Germinal center (tissue), 1 donor: ENCODE measurements around the gene GCAT.

Experiments
- DNase-seq: peaks from one replicate; pipeline ENCODE4 v3.0.0; 2012; ENCODE audit warnings: mixed read lengths, low spot score

Gene GCAT

DNA sequence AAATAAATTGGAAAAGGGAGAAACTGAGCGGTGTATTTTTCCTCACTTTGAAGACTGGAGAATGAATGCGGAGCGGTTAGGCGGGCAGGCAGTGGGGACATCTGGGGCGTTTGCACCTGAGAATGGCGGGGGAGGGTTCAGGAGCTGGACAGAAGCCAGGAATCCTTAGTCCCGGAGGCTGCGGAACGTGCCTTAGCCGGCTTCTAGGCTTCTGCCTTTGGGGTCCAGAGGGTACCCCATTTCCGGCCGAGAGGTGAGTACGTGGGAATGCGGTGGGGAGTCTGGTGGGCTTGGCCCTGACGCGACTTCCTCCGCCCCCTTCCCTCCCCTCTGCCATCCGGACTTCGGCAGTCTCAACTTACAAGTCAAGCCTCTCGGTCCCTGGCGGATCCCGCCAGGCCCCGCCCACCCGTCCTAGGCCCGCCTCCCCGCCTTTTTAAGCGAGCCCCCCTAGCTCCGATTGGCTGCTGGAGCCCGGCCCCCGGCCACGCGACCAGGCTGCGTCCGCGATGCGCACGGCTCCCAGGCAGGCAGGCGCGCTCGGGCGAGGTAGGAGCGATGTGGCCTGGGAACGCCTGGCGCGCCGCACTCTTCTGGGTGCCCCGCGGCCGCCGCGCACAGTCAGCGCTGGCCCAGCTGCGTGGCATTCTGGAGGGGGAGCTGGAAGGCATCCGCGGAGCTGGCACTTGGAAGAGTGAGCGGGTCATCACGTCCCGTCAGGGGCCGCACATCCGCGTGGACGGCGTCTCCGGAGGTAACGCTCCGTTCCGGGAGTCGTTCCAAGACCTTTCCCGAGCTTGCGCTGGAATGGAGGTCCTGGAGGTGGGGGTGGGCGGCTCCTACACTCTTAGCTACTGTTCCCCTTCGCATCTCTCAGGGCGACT is at the start of gene GCAT:
Gene GCAT (plus strand): TSS at position 525 of the 884 bp plus-strand sequence. CDS start 34 bp downstream, at position 559.
- DNase-seq = peak; percentile 98

DNA sequence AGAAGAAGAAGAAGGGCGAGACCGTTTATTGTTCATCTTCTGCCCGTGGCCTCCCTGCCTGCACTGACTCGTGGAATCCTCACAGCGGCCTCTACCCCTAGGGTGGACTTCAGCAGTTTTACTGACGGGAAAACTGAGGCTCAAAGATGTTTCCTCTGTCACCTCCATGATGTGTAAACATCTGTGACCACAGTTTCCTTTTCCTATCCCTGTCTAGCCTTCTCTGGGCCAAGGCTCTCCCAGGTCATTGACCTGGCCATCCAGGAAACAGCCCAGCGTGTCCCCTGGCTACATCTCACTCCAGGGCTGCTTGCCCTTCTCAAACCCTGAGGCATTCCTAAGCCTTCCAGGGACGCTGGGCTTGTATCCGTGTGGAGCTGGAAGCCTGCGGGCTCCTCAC is 49.0 kb upstream of the GCAT start:
- DNase-seq = no peak

DNA sequence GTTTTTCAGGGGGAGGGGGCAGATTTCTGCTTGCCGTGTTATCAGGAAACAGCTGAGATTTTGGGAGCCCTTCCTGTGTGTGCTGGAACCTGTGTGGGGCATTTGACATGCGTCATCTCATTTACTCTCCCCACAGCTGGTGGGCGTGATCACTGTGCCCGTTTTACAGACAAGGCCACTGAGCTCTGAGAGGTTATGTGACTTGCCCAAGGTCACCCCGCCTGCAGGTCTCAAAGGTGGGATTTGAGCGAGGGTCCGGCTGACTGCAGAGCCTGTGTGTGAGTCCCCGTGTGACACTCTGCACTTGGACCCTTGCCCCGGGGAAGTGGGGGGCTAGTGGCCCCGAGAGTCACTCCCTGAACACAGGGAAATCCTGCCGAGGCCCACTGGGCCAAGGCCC is 48.5 kb upstream of the GCAT start:
- no peak for DNase-seq

DNA sequence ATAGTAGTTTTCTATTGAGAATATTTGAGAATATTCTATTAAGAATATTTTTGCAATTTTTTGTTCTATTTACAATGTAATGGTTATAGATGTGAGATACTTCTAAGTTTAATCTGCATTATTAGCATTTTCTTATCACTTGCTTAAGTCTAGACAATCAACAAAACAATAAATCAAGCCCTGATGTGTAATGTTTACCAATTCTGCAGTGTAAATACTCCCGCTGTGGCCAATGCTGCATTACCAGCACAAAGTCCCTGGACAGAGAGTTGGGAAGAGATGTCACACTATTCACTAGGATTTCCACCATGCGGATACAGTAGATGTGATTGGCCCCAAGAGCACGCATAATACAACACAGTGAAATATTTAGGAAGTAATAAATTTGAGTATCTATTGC is 47.6 kb upstream of the GCAT start:
- no peak for DNase-seq

DNA sequence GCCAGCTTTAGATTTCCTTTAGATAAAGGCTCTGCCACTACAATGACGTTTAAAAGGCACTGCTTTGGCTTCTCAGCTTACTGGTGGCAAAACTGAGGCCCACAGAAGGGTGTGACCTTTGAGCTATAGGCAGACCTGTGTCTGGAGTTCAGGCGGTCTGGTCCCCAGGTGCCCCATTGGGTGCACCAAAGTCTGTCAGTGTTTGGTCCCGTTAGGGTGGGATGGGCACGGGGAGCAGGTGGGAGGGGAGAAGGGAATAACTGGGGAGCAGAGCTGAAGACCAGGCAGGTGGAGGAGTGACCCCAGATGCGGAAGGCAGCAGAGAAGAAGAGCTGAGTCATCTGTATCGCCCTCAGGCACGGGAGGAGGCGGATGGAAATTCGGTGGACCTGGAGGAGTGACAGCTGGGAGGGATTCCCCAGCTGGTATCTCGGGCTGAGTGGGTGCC is 45.3 kb upstream of the GCAT start:
- DNase-seq = no peak

DNA sequence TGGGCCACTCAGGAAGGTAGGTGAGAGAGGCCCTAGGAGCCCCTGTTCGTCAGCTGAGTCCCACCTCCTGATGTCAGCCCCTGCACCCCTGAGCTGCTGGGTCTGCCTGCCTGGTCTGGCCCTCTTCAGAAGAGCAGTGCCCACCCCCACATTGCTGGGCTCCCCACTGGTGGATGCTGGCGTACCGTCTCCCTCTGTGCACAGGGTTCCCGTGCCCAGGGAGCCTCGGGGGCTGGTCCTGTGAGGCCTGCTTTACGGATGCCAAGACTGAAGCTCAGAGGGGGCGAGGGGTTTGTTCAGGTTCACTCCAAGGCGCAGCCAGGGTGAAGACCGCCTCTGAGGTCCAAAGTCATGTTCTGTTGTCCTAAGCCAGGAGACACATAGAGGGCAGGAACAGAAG is 44.7 kb upstream of the GCAT start:
- no peak for DNase-seq

DNA sequence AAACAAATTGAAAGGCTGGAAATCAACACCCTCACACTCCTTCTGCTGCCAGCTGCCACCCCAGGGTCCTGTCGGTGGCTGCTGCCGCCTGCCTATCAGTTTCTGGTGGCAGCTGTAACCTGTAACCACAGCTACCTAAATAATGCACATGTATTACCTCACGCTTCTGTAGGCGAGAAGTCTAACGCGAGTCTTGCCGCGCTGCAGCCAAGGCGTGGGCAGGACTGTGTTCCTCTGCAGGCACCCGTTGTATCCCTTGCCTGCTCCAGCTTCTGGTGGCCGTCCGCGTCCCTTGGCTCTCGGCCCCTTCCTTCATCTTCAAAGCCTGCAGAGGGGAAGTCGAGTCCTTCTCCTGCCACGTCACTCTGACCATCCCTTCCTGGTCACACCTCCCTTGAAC is 44.1 kb upstream of the GCAT start:
- DNase-seq = no peak

DNA sequence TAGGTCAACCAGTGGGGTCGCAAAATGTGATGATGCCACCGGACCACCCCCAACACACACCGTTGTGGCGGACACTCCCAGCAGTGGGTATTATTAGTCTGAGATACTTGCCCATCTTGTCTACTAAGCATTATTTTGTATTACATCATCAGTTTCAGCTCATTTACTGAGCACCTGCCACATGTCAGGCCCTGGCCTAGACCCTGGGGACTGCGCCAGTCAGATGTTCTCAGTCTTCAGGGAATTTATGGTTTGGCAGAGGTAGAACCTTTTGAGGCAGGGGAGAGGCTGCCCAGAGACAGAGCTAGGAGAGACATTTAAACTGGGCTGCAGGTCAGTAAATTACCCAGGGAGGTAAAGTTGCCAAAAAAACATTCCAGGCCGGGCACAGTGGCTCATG is 43.1 kb upstream of the GCAT start:
- DNase-seq = no peak

DNA sequence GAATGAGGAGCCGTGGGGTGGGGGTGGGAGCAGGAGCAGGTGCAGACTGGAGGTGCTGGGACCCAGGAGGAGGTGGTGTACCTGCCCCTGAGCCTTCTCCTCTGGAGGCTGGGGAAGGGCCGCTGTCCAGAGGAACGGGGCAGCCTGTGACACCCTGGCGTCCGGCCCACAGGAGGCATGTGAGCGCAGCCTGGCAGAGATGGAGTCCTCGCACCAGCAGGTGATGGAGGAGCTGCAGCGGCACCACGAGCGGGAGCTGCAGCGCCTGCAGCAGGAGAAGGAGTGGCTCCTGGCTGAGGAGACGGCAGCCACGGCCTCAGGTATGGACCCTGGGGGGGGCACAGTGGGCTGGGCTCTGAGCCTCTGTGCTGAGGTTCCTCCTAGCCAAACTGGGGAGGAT is 42.2 kb upstream of the GCAT start:
- DNase-seq = no peak

DNA sequence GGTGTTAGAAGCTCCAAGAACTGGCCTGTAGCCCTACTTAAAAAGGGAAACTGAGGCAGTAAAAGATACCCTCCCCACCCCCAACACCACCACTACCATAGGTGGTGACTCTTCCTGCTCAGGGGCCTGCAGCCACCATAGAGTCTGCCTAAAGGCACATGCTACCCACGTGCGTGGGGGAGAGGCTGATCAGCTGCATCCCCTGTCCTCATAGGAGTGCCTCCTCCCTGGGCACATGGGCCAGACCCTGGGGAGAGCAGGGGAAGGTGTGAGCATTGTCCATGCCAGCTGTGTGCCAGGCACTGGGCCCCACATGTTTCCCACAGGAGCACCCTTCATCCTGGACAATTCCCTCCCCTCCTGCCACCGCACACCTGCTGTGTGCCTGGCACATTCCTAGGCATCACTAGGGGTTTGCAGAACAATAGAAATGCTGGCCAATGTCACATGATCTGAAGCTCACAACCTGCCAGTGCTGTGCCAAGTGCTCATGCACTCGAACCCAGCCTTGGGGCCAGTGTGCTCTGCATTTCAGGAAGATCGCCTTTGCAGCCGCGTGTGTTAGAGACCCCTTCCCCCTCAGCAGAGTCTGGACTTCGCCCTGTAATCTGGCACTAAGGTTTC is 41.7 kb upstream of the GCAT start:
- no peak for DNase-seq

DNA sequence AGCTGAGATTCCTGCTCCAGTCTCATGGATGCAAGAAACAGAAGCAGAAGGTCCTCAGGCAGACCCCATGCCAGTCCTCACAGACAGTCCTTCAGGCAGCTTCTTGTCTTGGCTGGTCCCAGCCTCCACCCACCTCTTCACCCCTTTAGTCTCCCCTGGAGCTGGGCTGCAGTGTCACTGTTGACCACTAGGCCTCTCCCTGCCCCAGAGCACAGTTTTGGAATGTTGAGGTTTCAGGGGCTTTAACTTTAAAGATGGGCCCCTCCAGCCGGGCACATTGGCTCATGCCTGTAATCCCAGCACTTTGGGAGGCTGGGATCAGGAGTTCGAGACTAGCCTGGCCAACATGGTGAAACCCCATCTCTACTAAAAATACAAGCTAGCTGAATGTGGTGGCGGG is 39.5 kb upstream of the GCAT start:
- no peak for DNase-seq

DNA sequence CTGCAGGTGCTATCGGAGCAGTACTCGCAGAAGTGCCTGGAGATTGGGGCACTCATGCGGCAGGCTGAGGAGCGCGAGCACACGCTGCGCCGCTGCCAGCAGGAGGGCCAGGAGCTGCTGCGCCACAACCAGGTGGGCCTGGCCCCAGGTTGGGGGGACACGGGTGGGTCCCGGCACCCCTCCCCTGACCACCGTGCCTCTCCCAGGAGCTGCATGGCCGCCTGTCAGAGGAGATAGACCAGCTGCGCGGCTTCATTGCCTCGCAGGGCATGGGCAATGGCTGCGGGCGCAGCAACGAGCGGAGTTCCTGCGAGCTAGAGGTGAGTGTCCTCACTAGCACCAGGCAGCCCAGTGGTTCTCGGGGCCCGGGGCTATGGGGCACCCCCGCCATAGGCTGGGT is 38.7 kb upstream of the GCAT start:
- no peak for DNase-seq

DNA sequence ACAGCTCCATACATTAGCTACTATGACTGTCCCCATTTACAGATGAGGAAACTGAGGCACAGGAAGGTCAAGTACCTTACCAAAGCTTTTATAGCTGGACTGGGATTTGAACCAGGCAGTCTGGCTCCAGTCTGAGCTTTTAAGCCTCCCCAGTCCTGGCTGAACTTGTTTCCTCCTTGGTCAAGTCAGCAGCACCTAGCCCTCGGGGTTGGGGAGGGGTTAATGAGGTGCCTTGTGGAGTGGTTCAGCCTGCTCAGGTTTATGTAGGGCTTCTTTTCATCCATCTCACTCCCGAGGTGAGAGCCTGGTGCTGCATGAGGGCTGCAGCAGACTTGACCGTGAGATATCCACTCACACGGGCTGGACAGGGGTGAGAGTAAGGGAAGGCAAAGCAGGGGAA is 36.7 kb upstream of the GCAT start:
- DNase-seq = no peak

DNA sequence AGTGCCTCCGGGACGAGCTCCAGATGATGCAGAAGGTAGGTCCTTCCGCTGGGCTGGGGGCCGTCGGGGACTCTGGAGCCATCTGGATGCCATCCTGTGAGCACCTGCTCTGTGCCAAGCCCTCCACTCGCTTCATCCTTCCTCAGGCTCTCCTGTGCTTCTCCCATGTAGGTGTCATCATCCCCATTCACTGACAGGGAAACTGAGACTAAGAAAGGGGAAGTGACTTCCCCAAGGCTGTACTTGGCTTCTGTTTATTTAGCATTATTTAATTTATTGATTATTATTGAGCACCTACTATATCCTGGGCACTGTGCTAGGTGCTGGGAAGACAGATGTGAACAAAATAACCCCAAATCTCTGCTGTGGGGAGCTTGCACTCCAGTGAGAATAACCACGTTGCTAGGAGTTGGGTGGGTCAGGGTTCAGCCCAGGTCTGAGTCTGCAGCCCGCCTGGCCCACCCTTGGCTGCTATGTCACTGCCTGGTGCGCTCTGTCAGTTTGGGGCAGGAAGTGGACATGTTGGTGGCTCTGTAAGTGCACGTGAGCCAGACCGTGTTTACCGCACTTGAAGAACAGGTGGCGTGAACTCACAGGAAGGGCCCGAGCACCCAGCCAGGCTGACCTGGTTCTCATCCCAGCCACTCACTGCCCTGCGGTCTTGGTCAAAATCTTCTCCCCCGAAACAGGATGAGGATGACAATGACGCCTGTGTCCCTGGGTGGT is 35.9 kb upstream of the GCAT start:
- DNase-seq = no peak

DNA sequence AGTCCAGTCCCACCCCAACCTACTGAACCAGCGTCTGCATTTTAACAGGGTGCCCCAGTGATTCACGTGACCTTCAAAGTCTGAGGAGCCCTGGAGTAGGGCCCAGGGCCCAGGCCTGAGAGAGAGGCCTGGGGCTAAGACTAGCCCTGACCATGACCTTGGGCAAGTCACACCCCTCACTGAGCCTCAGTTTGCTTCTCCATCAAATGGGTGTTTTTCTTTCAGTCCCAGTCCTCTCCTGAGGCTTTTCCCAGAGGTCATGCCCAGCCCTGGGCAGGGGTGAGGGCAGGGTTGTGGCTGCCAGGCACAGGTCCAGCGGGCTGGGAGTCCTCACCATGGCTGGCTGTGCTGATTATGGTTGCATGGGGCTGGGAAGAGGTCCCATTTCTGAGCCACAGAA is 33.0 kb upstream of the GCAT start:
- DNase-seq = no peak

DNA sequence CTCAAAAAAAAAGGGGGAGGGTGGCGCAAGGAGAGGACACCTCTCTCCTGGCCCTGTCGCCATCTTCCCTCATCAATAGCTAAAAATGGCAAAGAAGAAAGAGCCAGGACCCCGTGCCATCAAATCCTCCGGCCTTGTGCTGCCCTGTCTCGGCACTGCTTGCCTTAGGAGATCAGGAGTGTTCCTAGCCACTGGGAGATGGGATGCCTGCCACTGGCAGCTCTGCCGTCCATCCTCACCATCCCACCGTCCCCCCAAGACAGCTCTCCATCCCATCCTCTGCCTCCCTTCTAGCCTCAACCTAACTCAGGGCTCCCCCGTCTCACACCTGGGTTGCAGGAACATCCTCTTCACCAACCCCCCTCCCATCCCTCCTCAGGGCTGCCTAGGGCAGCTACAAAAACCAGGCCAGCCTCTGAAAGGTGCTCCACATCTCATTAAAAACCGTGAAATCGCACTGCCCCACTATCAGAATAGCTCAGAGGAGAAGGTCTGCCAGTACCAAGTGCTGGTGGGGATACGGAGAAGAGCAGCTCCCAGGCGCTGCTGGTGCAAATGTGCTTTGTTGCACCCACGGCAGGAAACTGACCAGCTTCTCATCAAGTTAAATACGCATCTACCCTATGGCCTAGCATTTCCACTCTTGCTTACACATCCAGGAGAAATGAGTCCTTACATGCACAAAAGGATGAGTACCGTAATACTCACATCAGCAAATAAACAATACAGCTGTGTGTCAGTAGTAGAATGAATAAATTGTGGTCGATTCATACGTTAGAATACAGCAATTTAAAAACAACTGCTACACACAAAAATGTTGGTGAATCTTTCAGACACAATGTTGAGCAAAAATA is 31.7 kb upstream of the GCAT start:
- DNase-seq = no peak

DNA sequence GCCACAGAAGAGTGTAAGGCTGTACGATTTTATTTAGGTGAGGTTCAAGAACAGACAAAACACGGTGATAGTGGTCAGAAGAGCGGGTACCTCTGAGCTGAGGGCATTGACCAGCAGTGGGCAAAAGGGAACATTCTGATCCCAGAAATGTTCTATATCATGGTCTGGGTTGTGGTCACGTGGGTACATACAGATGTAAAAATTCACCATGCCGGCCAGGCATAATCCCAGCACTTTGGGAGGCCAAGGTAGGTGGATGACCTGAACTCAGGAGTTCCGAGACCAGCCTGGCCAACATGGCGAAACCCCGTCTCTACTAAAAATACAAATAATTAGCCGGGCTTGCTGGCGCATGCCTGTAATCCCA is 31.1 kb upstream of the GCAT start:
- no peak for DNase-seq

DNA sequence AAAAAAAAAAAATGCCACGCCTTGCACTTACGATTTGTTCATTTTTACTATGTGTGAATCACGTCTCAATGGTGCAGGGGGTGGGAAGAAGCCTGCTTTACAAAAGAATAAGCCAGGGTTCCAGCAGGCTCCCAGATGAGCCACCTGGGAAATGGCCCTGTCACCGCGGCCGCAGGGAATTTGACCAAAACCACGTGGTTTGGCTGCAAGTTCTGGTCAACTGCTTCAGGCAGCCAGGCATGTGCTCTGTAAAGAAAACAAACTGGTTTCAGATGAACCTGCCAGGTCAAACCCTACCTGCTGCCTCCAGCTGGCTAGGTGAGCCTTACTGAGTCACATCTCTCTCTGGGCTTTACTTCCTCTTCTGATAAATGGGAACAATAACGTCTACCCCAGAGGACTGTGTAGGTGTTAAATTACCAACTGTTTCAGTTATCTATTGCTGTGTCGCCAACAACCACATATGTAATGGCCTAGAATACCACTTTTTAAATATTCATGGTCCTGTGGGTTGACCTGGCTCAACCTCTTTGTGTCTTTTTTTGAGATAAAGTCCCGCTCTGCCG is 30.5 kb upstream of the GCAT start:
- DNase-seq = peak; percentile 65

DNA sequence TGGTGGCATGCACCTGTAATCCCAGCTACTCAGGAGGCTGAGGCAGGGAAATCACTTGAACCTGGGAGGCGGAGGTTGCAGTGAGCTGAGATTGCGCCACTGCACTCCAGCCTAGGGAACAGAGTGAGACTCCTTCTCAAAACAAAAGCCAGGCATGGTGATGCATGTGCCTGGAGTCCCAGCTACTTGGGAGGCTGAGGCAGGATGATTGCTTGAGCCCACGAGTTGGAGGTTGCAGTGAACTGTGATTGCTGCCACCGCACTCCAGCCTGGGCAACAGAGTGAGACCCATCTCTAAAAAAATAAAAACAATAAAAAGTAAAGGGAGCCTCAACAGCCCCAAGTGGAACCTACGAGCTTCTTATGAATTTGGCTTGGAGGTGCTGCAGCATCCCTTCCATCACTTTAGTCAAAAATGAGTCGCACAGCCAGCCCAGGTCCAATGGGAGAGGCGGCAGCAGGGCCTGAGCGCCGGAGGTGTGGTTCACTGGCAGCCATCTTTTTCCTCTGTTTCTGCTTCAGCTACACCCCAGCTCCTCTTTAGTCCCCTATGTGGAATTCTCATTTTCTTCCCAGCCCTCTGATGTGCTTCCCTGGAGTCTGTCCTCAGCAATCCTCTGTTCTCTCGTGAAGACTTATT is 29.2 kb upstream of the GCAT start:
- no peak for DNase-seq

DNA sequence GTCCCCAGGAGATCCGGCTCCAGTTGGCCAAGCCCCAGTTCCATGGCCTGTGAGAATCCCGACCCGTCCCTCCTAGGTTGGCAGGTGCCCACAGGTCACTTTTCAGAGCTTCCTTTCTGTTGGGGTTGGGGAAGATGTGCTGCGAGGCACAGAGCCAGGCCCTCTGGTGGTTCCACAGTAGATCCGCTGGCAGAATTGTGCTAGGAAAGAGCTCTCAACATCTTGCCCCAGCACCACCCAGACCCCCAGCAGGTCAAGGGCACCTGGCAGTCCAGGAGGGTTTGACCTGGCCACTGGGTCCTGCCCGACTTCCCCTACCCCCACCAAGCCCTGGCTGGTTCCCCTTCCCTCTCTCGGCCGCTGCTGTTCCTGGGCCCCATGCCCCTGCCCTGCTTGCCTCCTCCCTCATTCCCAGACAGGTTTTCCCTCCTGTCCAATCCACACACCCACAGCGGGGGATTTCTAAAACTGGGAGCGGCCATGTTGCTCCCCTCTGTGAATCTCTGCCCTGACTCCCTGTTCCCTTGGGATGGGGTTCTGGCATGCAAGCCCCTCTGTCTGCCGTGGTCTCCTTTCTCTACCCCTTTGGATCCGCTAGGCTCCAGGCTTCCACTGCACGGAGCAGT is 26.2 kb upstream of the GCAT start:
- no peak for DNase-seq
